ENCODE measurements around the gene ADNP2. TPM values are rescaled to one million over a fixed set of nuclear protein-coding genes. Genes with fewer than 3 reads are reported as not detected.

Gene ADNP2
- total RNA-seq, 2 donors from 2014 or later, result 23.1 to 28.8 TPM

GRCh38 chr18:80185545-80185944 is 76.5 kb downstream of the ADNP2 start:
- DNase-seq (ENCODE audit: low spot score) (no peak), ATAC-seq (no peak)
- Mint-ChIP-seq H3K4me3 (no peak overlapping the region), H3K27ac (no peak overlapping the region), H3K36me3 (no peaks in the 10 kb centered on the region), H3K9me3 (peaks cover 5% of the 10 kb centered on the region), H3K4me1 (ENCODE audit: low read depth in 2 of 2) (no peaks in the 10 kb centered on the region), H3K27me3 (no peaks in the 10 kb centered on the region)

DNA sequence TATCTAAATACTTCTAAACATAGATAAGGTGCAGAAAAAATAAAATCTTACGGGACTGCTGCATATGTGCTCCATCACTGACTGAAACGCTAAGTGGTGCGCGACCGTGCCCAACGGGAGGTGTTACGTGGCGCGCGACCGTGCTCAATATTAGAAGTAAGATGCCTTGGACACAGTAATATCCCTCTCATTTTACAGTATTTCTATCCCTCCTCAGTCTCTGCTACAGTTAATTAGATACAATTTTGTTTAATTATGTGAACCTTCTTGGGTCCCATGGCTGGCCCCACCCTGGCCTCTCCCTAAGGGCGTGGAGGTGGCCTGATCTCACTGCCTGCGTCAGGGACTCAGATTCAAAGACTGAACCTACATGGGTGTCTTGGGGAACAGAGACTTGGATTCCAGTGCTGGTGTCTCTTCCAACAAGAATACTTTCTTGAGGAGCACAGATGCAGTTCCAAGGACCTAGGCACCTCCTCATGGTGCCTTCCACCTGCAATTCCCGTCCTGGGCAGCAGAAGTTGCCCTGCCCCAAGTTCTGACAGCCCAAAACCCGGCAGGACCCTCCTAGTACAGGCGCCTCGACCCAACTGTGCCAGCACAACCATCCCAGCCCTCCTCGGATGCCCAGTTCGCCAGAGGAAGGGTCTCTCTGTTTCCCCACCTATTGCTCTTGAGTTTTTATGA is 79.0 kb downstream of the ADNP2 start:
- DNase-seq (ENCODE audit: low spot score) (no peak), ATAC-seq (no peak)
- Mint-ChIP-seq H3K4me3 (no peak overlapping the region), H3K36me3 (no peaks in the 10 kb centered on the region), H3K4me1 (ENCODE audit: low read depth in 2 of 2) (no peaks in the 10 kb centered on the region), H3K9me3 (peaks cover 5% of the 10 kb centered on the region), H3K27me3 (peaks cover 3 to 6% of the 10 kb centered on the region in 2 donors), H3K27ac (no peak overlapping the region)

DNA sequence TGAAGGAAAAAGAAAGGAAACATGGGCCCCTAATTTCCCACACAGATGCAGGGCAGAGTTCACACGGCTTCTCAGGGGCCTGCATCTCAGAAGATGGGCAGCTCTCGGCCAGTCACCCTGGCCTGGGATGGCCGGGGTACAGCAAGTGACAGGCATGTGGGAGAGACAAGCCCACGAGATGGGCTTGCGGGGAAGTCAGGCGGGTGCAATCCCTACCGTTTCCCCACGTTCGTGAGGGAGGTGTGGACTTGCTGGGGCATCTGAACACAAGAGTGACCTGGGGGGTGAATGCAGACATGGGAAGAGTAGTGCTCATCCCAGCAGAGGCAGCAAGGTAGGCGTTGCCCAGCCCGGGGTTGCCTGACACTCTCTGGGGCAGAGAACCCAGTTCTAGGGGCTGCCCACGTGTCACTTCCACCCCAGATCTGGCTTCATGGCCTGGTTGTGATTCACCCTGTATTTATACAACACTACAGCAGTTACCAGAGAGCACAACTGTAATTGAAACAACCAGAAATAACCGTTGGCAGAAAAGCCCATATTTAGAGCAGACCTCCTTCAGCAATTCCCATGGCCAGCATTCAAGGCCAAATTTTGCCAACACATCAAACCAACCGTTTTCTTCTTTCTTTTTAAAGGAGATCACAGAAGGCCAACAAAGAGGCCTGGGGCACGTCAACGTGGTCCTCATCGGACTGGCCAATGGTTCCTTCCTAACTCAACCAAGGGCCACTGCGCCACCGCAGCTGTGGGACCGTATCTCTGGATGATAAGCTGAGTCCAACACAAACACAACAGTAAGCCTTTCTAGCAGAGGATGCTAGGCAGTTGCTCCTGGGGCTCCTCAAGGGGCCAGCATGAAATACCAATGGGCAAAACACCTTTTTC is 79.8 kb downstream of the ADNP2 start:
- DNase-seq (ENCODE audit: low spot score) (no peak), ATAC-seq (no peak)
- Mint-ChIP-seq H3K27me3 (peaks cover 6 to 10% of the 10 kb centered on the region in 2 donors), H3K27ac (no peak overlapping the region), H3K9me3 (peaks cover 5% of the 10 kb centered on the region), H3K4me3 (no peak overlapping the region), H3K4me1 (ENCODE audit: low read depth in 2 of 2) (no peaks in the 10 kb centered on the region), H3K36me3 (no peaks in the 10 kb centered on the region)

- H3K27ac Mint-ChIP-seq, result no peak overlapping the region
These were observed 80.4 kb downstream of the ADNP2 start for GRCh38 chr18:80189531-80189865.

More at GRCh38 chr18:80189531-80189865, 80.4 kb downstream of the ADNP2 start:
- H3K27me3 Mint-ChIP-seq, result peaks cover 10 to 16% of the 10 kb centered on the region in 2 donors
- no peak overlapping the region for H3K4me3 Mint-ChIP-seq
- no peak for ATAC-seq
- no peaks in the 10 kb centered on the region for H3K36me3 Mint-ChIP-seq
- DNase-seq (ENCODE audit: low spot score), result no peak
- peaks cover 0 to 2% of the 10 kb centered on the region in 2 donors for H3K4me1 Mint-ChIP-seq (ENCODE audit: low read depth in 2 of 2)
- peaks cover 5% of the 10 kb centered on the region for H3K9me3 Mint-ChIP-seq

Other genes starting within 250 kb of the ADNP2 start
- gene SLC66A2, start 157.6 kb upstream of the ADNP2 start, total RNA-seq, result 10 to 100 TPM; 23.8 to 28.1 TPM
- 1 to 10 TPM; 1.2 to 6.2 TPM for gene HSBP1L1, start 144.6 kb upstream of the ADNP2 start, total RNA-seq
- gene TXNL4A, start 120.7 kb upstream of the ADNP2 start, total RNA-seq, result 100 to 1,000 TPM in 1 of 2 donors, 10 to 100 TPM in 1; 97.2 to 143 TPM
- 10 to 100 TPM; 23.0 to 47.3 TPM for gene RBFA, start 74.8 kb upstream of the ADNP2 start, total RNA-seq
- not detected for gene PARD6G, start 138.3 kb downstream of the ADNP2 start, total RNA-seq